Measurements from ENCODE around the gene CYP3A5.

- TF ChIP-seq CTCF (IDR thresholded peaks at IDR 0.05) (no peak), POLR2A (IDR thresholded peaks at IDR 0.05) (no peak)
Measured at GRCh38 chr7:99607548-99607947, 72.2 kb downstream of the CYP3A5 start.
